Mesenchymal stem cell (in vitro differentiated cells and primary cell): ENCODE measurements around the gene FGF21.
A peak's percentile ranks its signal among the peaks of the same experiment; 100 is the strongest.
"Not testable (repeated sequence)": the region's sequence is repeated elsewhere in the genome, so short reads cannot be mapped to it uniquely, and the experiment has no call there.

Experiments used
- DNase-seq: peaks from one replicate; pipeline ENCODE4 v3.0.0-alpha.2; 2013
- H2AFZ ChIP-seq: one replicate; pipeline ENCODE4 v1.6.1; 2013; ENCODE audit warnings: low read depth, mild to moderate bottlenecking, control low read depth, inconsistent platforms, low read length, moderate library complexity
- H2AK5ac ChIP-seq: 2 replicates; pipeline ENCODE4 v1.6.1; 2013; ENCODE audit warnings: low read length, moderate library complexity, mild to moderate bottlenecking, inconsistent platforms; ENCODE audit not compliant: severe bottlenecking
- H2BK120ac ChIP-seq: one replicate; pipeline ENCODE4 v1.6.1; 2013; ENCODE audit warnings: low read depth, mild to moderate bottlenecking, inconsistent platforms, low read length, moderate library complexity
- H2BK12ac ChIP-seq, 2 experiments: one replicate each; pipeline ENCODE4 v1.6.1; 2013; ENCODE audit warnings: inconsistent platforms in 2 of 2, low read length in 2 of 2, mild to moderate bottlenecking in 2 of 2, moderate library complexity in 2 of 2, control low read depth in 1 of 2
- H2BK15ac ChIP-seq: one replicate; pipeline ENCODE4 v1.6.1; 2013; ENCODE audit warnings: mild to moderate bottlenecking, low read depth, inconsistent platforms; ENCODE audit not compliant: poor library complexity, severe bottlenecking
- H2BK5ac ChIP-seq: 2 replicates; pipeline ENCODE4 v1.6.1; 2013; ENCODE audit warnings: low read depth, mild to moderate bottlenecking, low read length, control low read depth, inconsistent platforms; ENCODE audit not compliant: poor library complexity, severe bottlenecking
- H3K14ac ChIP-seq, 2 experiments: one replicate each; pipeline ENCODE4 v1.6.1; 2013; ENCODE audit warnings: inconsistent platforms in 2 of 2, low read length in 2 of 2, control low read depth in 1 of 2, mild to moderate bottlenecking in 1 of 2, moderate library complexity in 1 of 2
- H3K18ac ChIP-seq, 2 experiments: one replicate each; pipeline ENCODE4 v1.6.1; 2013; ENCODE audit warnings: inconsistent platforms in 2 of 2, low read length in 2 of 2, control low read depth in 1 of 2, low read depth in 1 of 2, mild to moderate bottlenecking in 1 of 2
- H3K23ac ChIP-seq, 2 experiments: one replicate each; pipeline ENCODE4 v1.6.1; 2013; ENCODE audit warnings: inconsistent platforms in 2 of 2, low read length in 2 of 2, mild to moderate bottlenecking in 2 of 2, moderate library complexity in 2 of 2, control low read depth in 1 of 2
- H3K27ac ChIP-seq: 2 replicates; pipeline ENCODE4 v1.5.1; 2013; ENCODE audit warnings: mild to moderate bottlenecking, moderate library complexity, low read length, control low read depth, inconsistent platforms; ENCODE audit not compliant: poor library complexity, severe bottlenecking
- H3K27me3 ChIP-seq, 2 experiments: 2 replicates each; pipeline versions ENCODE4 v1.6.1 to v1.7.0; 2013; ENCODE audit warnings: low read length in 2 of 2, mild to moderate bottlenecking in 2 of 2, moderate library complexity in 2 of 2, control low read depth in 1 of 2, inconsistent platforms in 1 of 2; ENCODE audit not compliant: control insufficient read depth in 1 of 2, insufficient read depth in 1 of 2
- H3K36me3 ChIP-seq, 2 experiments: 2 replicates each; pipeline versions ENCODE4 v1.6.1 to v1.7.0; 2013; ENCODE audit warnings: low read length in 2 of 2, control low read depth in 1 of 2, inconsistent platforms in 1 of 2, low read depth in 1 of 2, mild to moderate bottlenecking in 1 of 2; ENCODE audit not compliant: insufficient read depth in 2 of 2, control insufficient read depth in 1 of 2
- H3K4ac ChIP-seq, 2 experiments: one replicate each; pipeline ENCODE4 v1.6.1; 2013; ENCODE audit warnings: inconsistent platforms in 2 of 2, low read length in 2 of 2, mild to moderate bottlenecking in 2 of 2, moderate library complexity in 2 of 2, control low read depth in 1 of 2, low read depth in 1 of 2
- H3K4me1 ChIP-seq: 2 replicates; pipeline ENCODE4 v1.6.1; 2013; ENCODE audit warnings: low read depth, low read length, control low read depth; ENCODE audit not compliant: control insufficient read depth, insufficient read depth
- H3K4me2 ChIP-seq: 2 replicates; pipeline ENCODE4 v1.6.1; 2013; ENCODE audit warnings: low read length, mild to moderate bottlenecking, inconsistent platforms; ENCODE audit not compliant: poor library complexity, severe bottlenecking
- H3K4me3 ChIP-seq, 2 experiments: 2 replicates each; pipeline versions ENCODE4 v1.5.1 to v1.7.0; 2013; ENCODE audit warnings: low read length in 2 of 2, mild to moderate bottlenecking in 2 of 2, control low read depth in 1 of 2, low read depth in 1 of 2; ENCODE audit not compliant: insufficient read depth in 1 of 2
- H3K79me1 ChIP-seq: replicated peaks from 2 replicates; pipeline ENCODE4 v1.6.1; 2013; ENCODE audit warnings: mild to moderate bottlenecking, control low read depth, low read length, inconsistent platforms; ENCODE audit not compliant: poor library complexity, severe bottlenecking
- H3K9ac ChIP-seq: 2 replicates; pipeline ENCODE4 v1.7.0; 2013; ENCODE audit warnings: mild to moderate bottlenecking, low read length, moderate library complexity
- H3K9me3 ChIP-seq: 2 replicates; pipeline ENCODE4 v1.7.0; 2013; ENCODE audit warnings: mild to moderate bottlenecking, low read length; ENCODE audit not compliant: control insufficient read depth
- H4K8ac ChIP-seq: one replicate; pipeline ENCODE4 v1.6.1; 2013; ENCODE audit warnings: inconsistent platforms, mild to moderate bottlenecking, low read length, moderate library complexity
- H4K91ac ChIP-seq: one replicate; pipeline ENCODE4 v1.6.1; 2013; ENCODE audit warnings: mild to moderate bottlenecking, low read length, inconsistent platforms
- WGBS: methylation state at CpG from one replicate; pipeline ENCODE4 v1.1.7; 2013; ENCODE audit warnings: mixed read lengths; 5-methylcytosine and 5-hydroxymethylcytosine counted together

The FGF21 gene

DNA sequence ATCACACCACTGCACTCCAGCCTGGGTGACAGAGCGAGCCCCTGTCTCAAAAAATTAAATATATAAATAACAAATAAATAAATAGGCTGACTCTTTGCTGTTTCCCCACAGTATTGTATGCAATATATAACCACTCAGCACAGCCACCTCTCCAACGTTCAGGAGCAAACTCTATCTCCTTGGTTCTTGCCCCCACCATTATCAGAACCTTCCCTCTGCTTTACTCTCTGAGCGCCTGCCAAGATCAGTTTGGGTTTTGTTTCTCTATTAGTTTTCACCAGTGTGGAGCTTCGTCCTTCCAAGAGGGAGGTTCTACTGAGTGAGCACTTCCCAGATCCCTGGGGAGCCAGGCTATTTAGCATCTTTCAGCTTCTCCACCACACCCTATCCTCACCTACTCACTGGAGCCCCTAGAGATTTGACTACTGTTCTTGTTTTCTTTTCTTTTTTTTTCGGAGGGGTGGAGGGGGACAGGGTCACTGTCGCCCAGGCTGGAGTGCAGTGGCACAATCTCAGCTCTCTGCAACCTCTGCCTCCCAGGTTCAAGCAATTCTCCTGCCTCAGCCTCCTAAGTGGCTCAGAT lies 12.9 kb downstream of the FGF21 start:
- H3K36me3 ChIP-seq, H3K9me3 ChIP-seq, DNase-seq, H2BK120ac ChIP-seq, H4K91ac ChIP-seq, H3K23ac ChIP-seq, H4K8ac ChIP-seq, H2BK12ac ChIP-seq, H2AFZ ChIP-seq, H3K9ac ChIP-seq, H3K14ac ChIP-seq, H2BK15ac ChIP-seq, H3K4me1 ChIP-seq, H3K4me2 ChIP-seq, H2BK5ac ChIP-seq, H3K4me3 ChIP-seq, H2AK5ac ChIP-seq, H3K18ac ChIP-seq, H3K4ac ChIP-seq, H3K79me1 ChIP-seq, H3K27ac ChIP-seq: not testable (repeated sequence)
- peaks cover 7 to 32% of the 10 kb centered on the region in 2 experiments for H3K27me3 ChIP-seq
- 66% methylated on average over 2 of the region's 6 CpGs for WGBS

- H3K18ac ChIP-seq, result no peak overlapping the region
- no peak overlapping the region for H2BK15ac ChIP-seq
- no peak overlapping the region for H3K4me2 ChIP-seq
- no peak overlapping the region for H3K14ac ChIP-seq
- H2BK5ac ChIP-seq, result peak overlapping the region; percentile 44
- H3K27ac ChIP-seq, result peak overlapping the region; percentile 57
- no peak overlapping the region for H4K91ac ChIP-seq
- H3K27me3 ChIP-seq, result peaks cover 6 to 25% of the 10 kb centered on the region in 2 experiments
- H3K4ac ChIP-seq, result no peak overlapping the region
- no peaks in the 10 kb centered on the region for H3K9me3 ChIP-seq
- no peak overlapping the region for H2BK120ac ChIP-seq
- H3K23ac ChIP-seq, result no peak overlapping the region
- no peaks in the 10 kb centered on the region for H3K79me1 ChIP-seq
- H3K36me3 ChIP-seq, result no peaks in the 10 kb centered on the region
- no peak overlapping the region for H2AK5ac ChIP-seq
- H2BK12ac ChIP-seq, result no peak overlapping the region
- no peak for DNase-seq
- H3K4me1 ChIP-seq, result peaks cover 5% of the 10 kb centered on the region
- no peak overlapping the region for H2AFZ ChIP-seq
- no peak overlapping the region for H3K9ac ChIP-seq
- 87% methylated on average over 9 of the region's 11 CpGs for WGBS
- H4K8ac ChIP-seq, result no peak overlapping the region
- no peak overlapping the region for H3K4me3 ChIP-seq
Observed at GRCh38 chr19:48768994-48769713, 13.8 kb downstream of the FGF21 start.

- H3K9ac ChIP-seq, result no peak overlapping the region
- no peak overlapping the region for H3K4me3 ChIP-seq
- H3K4me1 ChIP-seq, result peaks cover 5% of the 10 kb centered on the region
- H3K23ac ChIP-seq, result no peak overlapping the region
- no peak overlapping the region for H3K18ac ChIP-seq
- no peaks in the 10 kb centered on the region for H3K36me3 ChIP-seq
- no peak overlapping the region for H4K91ac ChIP-seq
- no peak overlapping the region for H3K4ac ChIP-seq
- no peak overlapping the region for H2AK5ac ChIP-seq
- H3K9me3 ChIP-seq, result no peaks in the 10 kb centered on the region
- H2BK12ac ChIP-seq, result no peak overlapping the region
- H2BK120ac ChIP-seq, result no peak overlapping the region
- H3K4me2 ChIP-seq, result no peak overlapping the region
- no peaks in the 10 kb centered on the region for H3K79me1 ChIP-seq
- DNase-seq, result no peak
- no peak overlapping the region for H3K14ac ChIP-seq
- peak overlapping the region; percentile 57 for H3K27ac ChIP-seq
- no peak overlapping the region for H2AFZ ChIP-seq
- H2BK15ac ChIP-seq, result no peak overlapping the region
- H3K27me3 ChIP-seq, result peaks cover 0 to 16% of the 10 kb centered on the region in 2 experiments
- no peak overlapping the region for H2BK5ac ChIP-seq
- 73% methylated on average over 3 of the region's 7 CpGs for WGBS
- no peak overlapping the region for H4K8ac ChIP-seq
Observed at GRCh38 chr19:48770266-48770665, 14.9 kb downstream of the FGF21 start.

DNA sequence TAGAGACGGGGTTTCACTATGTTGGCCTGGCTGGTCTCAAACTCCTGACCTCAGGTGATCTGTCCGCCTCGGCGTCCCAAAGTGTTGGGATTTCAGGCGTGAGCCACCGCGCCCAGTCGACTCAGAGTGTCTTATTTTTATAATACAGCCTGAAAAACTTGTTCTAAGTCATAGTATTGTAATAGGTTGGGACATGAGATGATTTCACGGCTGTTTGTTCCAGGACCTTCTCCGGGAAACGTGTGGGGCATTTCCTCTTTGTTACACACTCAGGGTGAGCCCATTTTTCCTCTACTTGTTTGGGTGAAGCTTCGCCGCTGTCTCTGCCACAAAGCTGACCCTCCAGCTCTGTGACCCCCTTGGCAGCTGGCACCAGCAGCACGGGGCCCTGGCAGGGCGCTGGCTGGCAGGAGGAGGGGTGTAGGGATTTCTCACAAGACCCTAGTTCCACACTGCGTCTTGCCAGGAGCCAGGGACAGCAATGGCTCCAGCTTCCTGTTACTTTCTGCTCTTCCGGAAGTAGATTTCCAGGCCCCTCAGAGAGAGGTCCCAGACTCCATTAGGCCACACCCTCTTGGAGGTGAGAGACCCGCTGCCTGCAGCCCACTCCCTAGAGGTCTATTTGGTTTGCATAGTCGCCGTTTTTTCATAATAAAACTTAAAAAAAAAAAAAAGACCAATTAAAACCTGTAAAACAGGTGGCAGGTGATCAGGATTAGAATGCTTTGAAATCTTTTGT lies 15.6 kb downstream of the FGF21 start:
- H3K27me3 ChIP-seq, result peaks cover 0 to 9% of the 10 kb centered on the region in 2 experiments
- H3K4me3 ChIP-seq, result no peak overlapping the region
- no peak for DNase-seq
- peak overlapping the region in 1 of 2 experiments; percentile 5 for H3K18ac ChIP-seq
- no peak overlapping the region for H4K91ac ChIP-seq
- H2BK120ac ChIP-seq, result no peak overlapping the region
- H3K36me3 ChIP-seq, result no peaks in the 10 kb centered on the region
- 88% methylated on average over 14 of the region's 20 CpGs for WGBS
- no peak overlapping the region for H3K23ac ChIP-seq
- H2BK15ac ChIP-seq, result no peak overlapping the region
- H3K4ac ChIP-seq, result no peak overlapping the region
- H4K8ac ChIP-seq, result no peak overlapping the region
- H3K27ac ChIP-seq, result no peak overlapping the region
- peaks cover 5% of the 10 kb centered on the region for H3K4me1 ChIP-seq
- no peak overlapping the region for H2BK12ac ChIP-seq
- H3K79me1 ChIP-seq, result no peaks in the 10 kb centered on the region
- no peak overlapping the region for H3K14ac ChIP-seq
- peak overlapping the region; percentile 85 for H2AK5ac ChIP-seq
- no peak overlapping the region for H2AFZ ChIP-seq
- no peak overlapping the region for H2BK5ac ChIP-seq
- H3K9me3 ChIP-seq, result no peaks in the 10 kb centered on the region
- no peak overlapping the region for H3K9ac ChIP-seq
- no peak overlapping the region for H3K4me2 ChIP-seq
